Osteocyte (in vitro differentiated cells): ENCODE data around the gene ACOXL. TPM values are rescaled to one million over a fixed set of nuclear protein-coding genes. Genes with fewer than 3 reads are reported as not detected.

Experiments
- DNase-seq: peaks from one replicate; pipeline ENCODE4 v3.0.0; 2021; ENCODE audit warnings: mixed read lengths; ENCODE audit not compliant: unreplicated experiment; ENCODE audit errors: extremely low spot score
- H3K27ac Mint-ChIP-seq: one replicate; pipeline ENCODE4 v1.8.0; 2021; ENCODE audit warnings: mild to moderate bottlenecking, mixed read lengths; ENCODE audit not compliant: unreplicated experiment
- H3K27me3 Mint-ChIP-seq: one replicate; pipeline ENCODE4 v1.8.0; 2021; ENCODE audit warnings: mixed read lengths; ENCODE audit not compliant: unreplicated experiment
- H3K36me3 Mint-ChIP-seq: one replicate; pipeline ENCODE4 v1.8.0; 2021; ENCODE audit warnings: mixed read lengths; ENCODE audit not compliant: unreplicated experiment
- H3K4me1 Mint-ChIP-seq: one replicate; pipeline ENCODE4 v1.8.0; 2021; ENCODE audit warnings: mixed read lengths; ENCODE audit not compliant: unreplicated experiment
- H3K4me3 Mint-ChIP-seq: one replicate; pipeline ENCODE4 v1.8.0; 2021; ENCODE audit warnings: mild to moderate bottlenecking, moderate library complexity, mixed read lengths; ENCODE audit not compliant: unreplicated experiment
- H3K9me3 Mint-ChIP-seq: one replicate; pipeline ENCODE4 v1.8.0; 2021; ENCODE audit warnings: mixed read lengths; ENCODE audit not compliant: unreplicated experiment
- CTCF ChIP-seq: fragments of 200-600 bp; sonication (generic); IDR thresholded peaks from 2 replicates; pipeline ENCODE4 v1.5.0; 2021; ENCODE audit warnings: antibody characterized with exemption, mild to moderate bottlenecking, moderate library complexity
- total RNA-seq: library from RNA; stranded (reverse); gene quantifications from 2 replicates; pipeline ENCODE4 v1.2.1, GENCODE V29; 2021

The ACOXL gene
- total RNA-seq, 1 donor from 2014 or later, result not detected

DNA sequence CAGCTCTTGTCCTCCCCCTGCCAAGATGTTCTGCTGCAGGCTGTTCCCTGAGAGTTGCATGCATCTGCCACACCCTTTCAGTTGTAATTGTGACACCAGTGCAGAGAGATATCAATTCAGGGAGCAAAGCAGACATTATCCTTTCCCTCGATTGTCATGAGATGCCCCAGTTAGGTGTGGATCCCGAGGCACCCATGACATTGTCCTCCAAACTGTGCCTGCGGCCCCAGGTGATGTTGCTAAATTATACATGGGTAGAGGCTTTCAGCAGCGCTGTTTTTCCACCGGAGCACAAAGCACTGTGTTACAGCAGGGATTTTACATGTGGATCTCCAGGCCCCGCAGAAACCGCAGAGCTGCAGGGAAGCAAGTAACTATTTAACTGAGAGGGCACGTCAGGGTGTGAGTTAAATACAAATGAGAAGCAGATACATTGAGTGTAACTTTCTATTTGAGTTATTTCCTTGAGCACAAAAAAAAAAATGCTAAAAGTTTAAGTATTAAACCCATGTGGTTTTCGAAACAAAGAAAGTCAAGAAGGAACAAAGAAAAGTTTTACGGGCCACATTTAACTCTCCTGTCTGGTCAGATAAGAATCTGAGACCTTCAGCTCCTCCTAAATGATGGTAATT, 298.0 kb downstream of the ACOXL start:
- no peak overlapping the region for H3K27ac Mint-ChIP-seq
- H3K4me3 Mint-ChIP-seq, result no peak overlapping the region
- H3K27me3 Mint-ChIP-seq, result peaks cover 70% of the 10 kb centered on the region
- no peak for TF ChIP-seq CTCF
- DNase-seq, result peak; percentile 49
- H3K9me3 Mint-ChIP-seq, result peaks cover 3% of the 10 kb centered on the region
- no peaks in the 10 kb centered on the region for H3K36me3 Mint-ChIP-seq
- H3K4me1 Mint-ChIP-seq, result no peaks in the 10 kb centered on the region

DNA sequence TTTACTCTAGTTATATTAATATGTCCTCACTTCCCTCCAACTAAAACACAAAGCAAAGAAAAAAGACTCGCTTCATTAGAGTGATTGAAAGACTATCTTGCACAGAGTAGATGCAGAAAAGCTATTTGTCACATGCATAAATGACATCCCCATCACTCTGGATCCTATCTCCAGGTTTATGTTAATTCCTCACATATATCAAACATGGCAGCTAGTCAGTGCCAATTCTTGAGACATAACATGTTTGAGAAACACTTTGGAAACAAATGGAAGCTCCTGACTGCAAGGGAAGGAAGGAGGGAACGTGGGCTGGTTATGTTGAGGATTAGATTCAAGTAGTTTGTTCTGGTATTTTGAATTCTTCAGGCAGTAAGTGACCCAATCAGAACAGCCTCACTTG, 298.6 kb downstream of the ACOXL start:
- TF ChIP-seq CTCF, result no peak
- no peak for DNase-seq
- no peak overlapping the region for H3K4me3 Mint-ChIP-seq
- peaks cover 3% of the 10 kb centered on the region for H3K9me3 Mint-ChIP-seq
- H3K27ac Mint-ChIP-seq, result no peak overlapping the region
- H3K36me3 Mint-ChIP-seq, result no peaks in the 10 kb centered on the region
- no peaks in the 10 kb centered on the region for H3K4me1 Mint-ChIP-seq
- peaks cover 69% of the 10 kb centered on the region for H3K27me3 Mint-ChIP-seq

DNA sequence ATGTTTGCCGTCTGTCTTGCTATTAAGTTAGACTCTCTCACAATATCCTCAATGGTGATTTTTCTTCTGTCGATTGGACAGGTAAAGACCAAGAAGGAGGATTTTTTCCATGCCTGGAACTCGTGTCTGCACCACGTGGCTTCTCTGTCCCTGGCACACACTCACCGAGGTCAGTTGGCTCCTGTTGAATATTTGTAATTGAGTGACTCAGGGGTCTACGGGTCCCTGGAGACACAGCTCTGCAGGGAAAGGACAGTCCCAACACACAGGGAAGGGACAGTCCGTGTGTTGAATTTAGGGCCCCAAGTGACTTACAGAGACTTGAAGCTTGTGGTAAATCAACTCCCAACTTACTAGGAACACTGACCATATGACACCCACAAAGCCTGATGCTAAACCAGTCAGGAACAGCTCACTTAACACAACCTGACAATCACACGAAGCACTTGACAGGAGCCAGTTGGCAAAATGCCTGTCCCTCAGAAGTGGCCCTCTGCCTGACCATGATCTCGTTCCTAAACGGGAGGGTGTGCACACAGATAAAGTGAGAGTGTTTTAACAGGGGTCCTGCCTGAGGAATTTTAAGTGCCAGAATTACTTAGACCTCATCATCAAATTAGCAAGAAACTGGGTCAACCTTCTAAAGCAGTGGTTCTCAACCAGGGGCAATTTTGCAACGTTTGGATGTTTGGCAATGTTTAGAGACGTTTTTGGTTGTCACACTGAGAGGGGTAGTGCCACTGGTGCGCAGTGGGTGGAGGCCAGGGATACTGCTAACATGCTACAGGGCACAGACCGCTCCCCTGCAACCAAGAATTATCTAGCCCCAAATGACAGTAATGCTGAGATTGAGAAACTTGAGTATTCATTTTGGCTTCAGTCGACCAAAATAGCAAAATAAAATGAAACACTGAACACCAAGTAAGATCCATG, 299.4 kb downstream of the ACOXL start:
- Mint-ChIP-seq H3K27me3 (peaks cover 71% of the 10 kb centered on the region), H3K36me3 (no peaks in the 10 kb centered on the region)
- TF ChIP-seq CTCF, result no peak

DNA sequence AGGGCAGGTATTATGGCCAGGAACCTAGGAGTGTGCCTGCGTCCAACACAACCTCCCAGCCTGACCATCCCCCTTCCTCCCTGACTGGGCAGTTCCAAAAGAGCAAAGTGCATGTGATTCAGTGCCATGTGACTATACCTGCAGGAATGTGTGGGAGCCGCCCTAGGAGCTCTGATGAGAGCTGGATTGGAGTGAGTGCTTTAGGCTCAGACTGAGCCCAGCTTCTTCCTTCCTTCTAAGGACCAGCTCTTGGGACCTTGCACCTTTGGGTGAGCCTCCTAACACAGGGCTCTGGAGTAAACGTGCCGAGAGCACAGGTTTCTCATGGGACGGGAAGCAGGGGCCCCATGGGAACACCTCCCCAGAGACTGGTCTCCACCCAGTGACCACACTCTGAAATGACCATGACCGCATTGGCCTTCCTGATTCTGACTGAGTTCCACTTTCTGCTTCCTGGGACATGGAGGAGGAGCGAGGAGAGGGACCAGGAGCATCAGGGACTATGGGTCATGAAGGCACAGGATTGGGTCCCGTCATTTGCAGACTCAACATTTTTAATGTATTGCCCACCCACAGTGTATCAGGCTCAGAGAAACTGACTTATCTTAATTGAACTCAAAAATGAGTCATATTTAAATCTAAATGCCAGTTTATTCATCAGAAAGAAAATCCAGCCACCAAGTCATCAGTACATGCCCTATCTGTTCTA, 300.5 kb downstream of the ACOXL start:
- Mint-ChIP-seq H3K9me3 (peaks cover 3% of the 10 kb centered on the region), H3K27ac (no peak overlapping the region), H3K4me3 (no peak overlapping the region), H3K27me3 (peaks cover 81% of the 10 kb centered on the region), H3K36me3 (no peaks in the 10 kb centered on the region), H3K4me1 (no peaks in the 10 kb centered on the region)
- TF ChIP-seq CTCF, result no peak
- DNase-seq, result peak; percentile 67

More for the DNA sequence above, 299.4 kb downstream of the ACOXL start:
- Mint-ChIP-seq H3K4me1 (no peaks in the 10 kb centered on the region), H3K9me3 (peaks cover 3% of the 10 kb centered on the region), H3K27ac (no peak overlapping the region), H3K4me3 (no peak overlapping the region)
- DNase-seq, result peak; percentile 57

- Mint-ChIP-seq H3K36me3 (no peaks in the 10 kb centered on the region), H3K9me3 (no peaks in the 10 kb centered on the region), H3K27ac (no peak overlapping the region), H3K27me3 (peaks cover 89% of the 10 kb centered on the region), H3K4me1 (no peaks in the 10 kb centered on the region), H3K4me3 (no peak overlapping the region)
- no peak for TF ChIP-seq CTCF
- DNase-seq, result no peak
These were observed 301.8 kb downstream of the ACOXL start for GRCh38 chr2:111034146-111034545.
